ENCODE results near the gene SMC1B. TPM values are rescaled to one million over a fixed set of nuclear protein-coding genes. Genes with fewer than 3 reads are reported as not detected.

Gene SMC1B
- total RNA-seq, 4 donors from 2014 or later, result 0.21 TPM; not detected in 3

GRCh38 chr22:45422237-45422983 is 9.0 kb upstream of the SMC1B start:
- Histone ChIP-seq H3K9me3 (no peaks in the 10 kb centered on the region), H3K4me3 (no peak overlapping the region), H3K4me1 (peaks cover 8% of the 10 kb centered on the region), H3K27ac (no peak overlapping the region), H3K36me3 (no peaks in the 10 kb centered on the region), H3K27me3 (no peaks in the 10 kb centered on the region)
- WGBS, result 91% methylated on average over 5 of the region's 14 CpGs
- peak; percentile 45 to 56 for DNase-seq (ENCODE audit: low spot score in 2 of 2)
- TF ChIP-seq CTCF (IDR thresholded peaks at IDR 0.05) (no peak), POLR2A (IDR thresholded peaks at IDR 0.05) (no peak), POLR2AphosphoS5 (IDR thresholded peaks at IDR 0.05) (no peak), EP300 (IDR thresholded peaks at IDR 0.05) (no peak)

GRCh38 chr22:45421349-45422055 is 8.1 kb upstream of the SMC1B start:
- Histone ChIP-seq H3K36me3 (no peaks in the 10 kb centered on the region), H3K27ac (no peak overlapping the region)

GRCh38 chr22:45420539-45420938 is 7.1 kb upstream of the SMC1B start:
- no peaks in the 10 kb centered on the region for H3K36me3 ChIP-seq
- DNase-seq (ENCODE audit: low spot score in 2 of 2), result peak; percentile 13 to 21
- H3K4me3 ChIP-seq, result no peak overlapping the region
- H3K4me1 ChIP-seq, result peaks cover 8% of the 10 kb centered on the region
- H3K27ac ChIP-seq, result no peak overlapping the region
- TF ChIP-seq POLR2A (IDR thresholded peaks at IDR 0.05) (no peak), EP300 (IDR thresholded peaks at IDR 0.05) (no peak), CTCF (IDR thresholded peaks at IDR 0.05) (no peak), POLR2AphosphoS5 (IDR thresholded peaks at IDR 0.05) (no peak)
- H3K9me3 ChIP-seq, result no peaks in the 10 kb centered on the region
- H3K27me3 ChIP-seq, result no peaks in the 10 kb centered on the region
- WGBS, result 97% methylated on average over 2 of the region's 2 CpGs

More at GRCh38 chr22:45421349-45422055, 8.1 kb upstream of the SMC1B start:
- no peaks in the 10 kb centered on the region for H3K27me3 ChIP-seq
- 69% methylated on average over 2 of the region's 2 CpGs for WGBS
- TF ChIP-seq POLR2AphosphoS5 (IDR thresholded peaks at IDR 0.05) (no peak), POLR2A (IDR thresholded peaks at IDR 0.05) (no peak), CTCF (IDR thresholded peaks at IDR 0.05) (no peak), EP300 (IDR thresholded peaks at IDR 0.05) (no peak)
- H3K9me3 ChIP-seq, result no peaks in the 10 kb centered on the region
- H3K4me3 ChIP-seq, result no peak overlapping the region
- peaks cover 8% of the 10 kb centered on the region for H3K4me1 ChIP-seq
- peak in 1 of 2 donors; percentile 9 for DNase-seq (ENCODE audit: low spot score in 2 of 2)

GRCh38 chr22:45420011-45420410 is 6.6 kb upstream of the SMC1B start:
- no peaks in the 10 kb centered on the region for H3K9me3 ChIP-seq
- H3K27me3 ChIP-seq, result no peaks in the 10 kb centered on the region
- no peak overlapping the region for H3K4me3 ChIP-seq
- peaks cover 8% of the 10 kb centered on the region for H3K4me1 ChIP-seq
- no peak for TF ChIP-seq EP300 (IDR thresholded peaks at IDR 0.05)
- TF ChIP-seq CTCF (IDR thresholded peaks at IDR 0.05), result no peak
- no peak for TF ChIP-seq POLR2AphosphoS5 (IDR thresholded peaks at IDR 0.05)
- no peak for TF ChIP-seq POLR2A (IDR thresholded peaks at IDR 0.05)
- no peak overlapping the region for H3K27ac ChIP-seq
- 97% methylated on average over 4 of the region's 4 CpGs for WGBS
- no peaks in the 10 kb centered on the region for H3K36me3 ChIP-seq
- DNase-seq (ENCODE audit: low spot score in 2 of 2), result no peak

- no peak for DNase-seq (ENCODE audit: low spot score in 2 of 2)
These were observed 5.4 kb upstream of the SMC1B start for GRCh38 chr22:45418770-45419138.

More at GRCh38 chr22:45418770-45419138, 5.4 kb upstream of the SMC1B start:
- H3K36me3 ChIP-seq, result no peaks in the 10 kb centered on the region
- no peaks in the 10 kb centered on the region for H3K9me3 ChIP-seq
- no peak overlapping the region for H3K4me3 ChIP-seq
- no peak overlapping the region for H3K27ac ChIP-seq
- TF ChIP-seq POLR2A (IDR thresholded peaks at IDR 0.05) (no peak), EP300 (IDR thresholded peaks at IDR 0.05) (no peak), POLR2AphosphoS5 (IDR thresholded peaks at IDR 0.05) (no peak), CTCF (IDR thresholded peaks at IDR 0.05) (no peak)
- peaks cover 6% of the 10 kb centered on the region for H3K4me1 ChIP-seq
- no peaks in the 10 kb centered on the region for H3K27me3 ChIP-seq
- WGBS, result 97% methylated on average over 6 of the region's 6 CpGs

All from suprapubic skin (tissue), 4 donors.